ENCODE measurements around the gene MORN4. TPM values are rescaled to one million over a fixed set of nuclear protein-coding genes. Genes with fewer than 3 reads are reported as not detected.
A peak's percentile ranks its signal among the peaks of the same experiment; 100 is the strongest.

Gene MORN4
- total and polyA plus RNA-seq, 11 donors, result 7.2 to 31.7 (median 12.8) TPM

DNA sequence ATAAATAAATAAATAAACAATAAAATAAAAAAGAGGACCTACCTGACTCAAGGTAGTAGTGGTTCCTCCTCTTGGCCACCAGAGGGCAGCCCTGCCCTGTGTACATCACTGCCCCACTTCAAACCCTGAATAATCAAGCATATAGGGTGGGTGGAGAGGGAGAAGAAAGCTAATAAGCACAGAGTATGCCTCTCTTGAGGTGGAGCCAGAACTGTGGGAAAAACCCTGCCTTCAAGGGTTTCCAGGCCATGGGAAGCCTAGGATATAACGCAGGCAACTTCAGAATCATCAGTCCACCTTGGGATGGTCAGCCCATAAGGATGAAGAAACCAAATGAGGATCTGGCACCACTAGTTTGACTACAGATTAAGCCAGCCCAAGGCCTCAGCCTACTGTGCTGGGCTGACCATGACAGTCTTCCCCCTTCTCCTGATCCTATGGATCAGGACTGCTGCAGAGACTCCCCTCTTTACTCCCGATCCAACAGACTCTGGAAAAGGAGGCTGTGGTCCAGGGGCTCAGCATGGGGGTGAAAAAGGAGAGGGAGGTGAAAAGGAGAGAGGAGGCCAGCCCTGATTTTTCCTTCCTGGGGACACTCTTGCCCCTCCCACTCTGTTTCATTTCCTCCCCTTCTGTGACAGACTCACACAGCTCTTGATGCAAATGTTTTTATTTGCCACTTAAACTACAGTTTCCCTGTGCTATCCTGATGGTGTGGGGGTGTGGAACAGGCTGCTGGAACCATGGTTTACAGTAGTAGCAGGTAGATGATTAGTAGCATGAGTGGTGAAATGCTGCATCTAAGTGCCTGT lies 43.7 kb upstream of the MORN4 start:
- intact Hi-C loops (cut with DNase I), result loop anchor here in 9 of 10 donors (1.0 to 2.0 kb wide), 4 partner anchors 54 to 56 kb away; no protein-coding TSS in a partner anchor
- WGBS, 4 donors, result 93 to 98% (median 95%) methylated on average over 2 of the region's 2 CpGs
- TF ChIP-seq, protein P1, sequence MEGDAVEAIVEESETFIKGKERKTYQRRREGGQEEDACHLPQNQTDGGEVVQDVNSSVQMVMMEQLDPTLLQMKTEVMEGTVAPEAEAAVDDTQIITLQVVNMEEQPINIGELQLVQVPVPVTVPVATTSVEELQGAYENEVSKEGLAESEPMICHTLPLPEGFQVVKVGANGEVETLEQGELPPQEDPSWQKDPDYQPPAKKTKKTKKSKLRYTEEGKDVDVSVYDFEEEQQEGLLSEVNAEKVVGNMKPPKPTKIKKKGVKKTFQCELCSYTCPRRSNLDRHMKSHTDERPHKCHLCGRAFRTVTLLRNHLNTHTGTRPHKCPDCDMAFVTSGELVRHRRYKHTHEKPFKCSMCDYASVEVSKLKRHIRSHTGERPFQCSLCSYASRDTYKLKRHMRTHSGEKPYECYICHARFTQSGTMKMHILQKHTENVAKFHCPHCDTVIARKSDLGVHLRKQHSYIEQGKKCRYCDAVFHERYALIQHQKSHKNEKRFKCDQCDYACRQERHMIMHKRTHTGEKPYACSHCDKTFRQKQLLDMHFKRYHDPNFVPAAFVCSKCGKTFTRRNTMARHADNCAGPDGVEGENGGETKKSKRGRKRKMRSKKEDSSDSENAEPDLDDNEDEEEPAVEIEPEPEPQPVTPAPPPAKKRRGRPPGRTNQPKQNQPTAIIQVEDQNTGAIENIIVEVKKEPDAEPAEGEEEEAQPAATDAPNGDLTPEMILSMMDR (IDR thresholded peaks at IDR 0.05), result peak; percentile 81 to 94 (median 88)
- TF ChIP-seq POLR2A (IDR thresholded peaks at IDR 0.05), result no peak

GRCh38 chr10:97675222-97675621 lies 41.9 kb upstream of the MORN4 start:
- no peak for TF ChIP-seq POLR2A (IDR thresholded peaks at IDR 0.05)
- TF ChIP-seq, protein P1 (IDR thresholded peaks at IDR 0.05), result no peak
- WGBS, 4 donors, result 90 to 95% (median 93%) methylated on average over 5 to 9 of the region's 9 CpGs
- peaks cover 0 to 91% (median 75%) of the 10 kb centered on the region in 9 donors for H3K36me3 ChIP-seq
- H3K27ac ChIP-seq, result no peak overlapping the region
- no peak for DNase-seq
- ATAC-seq, result no peak
- intact Hi-C loops (cut with DNase I), result no loop called here
- no peaks in the 10 kb centered on the region for H3K27me3 ChIP-seq
- H3K4me3 ChIP-seq, result no peak overlapping the region
- no peaks in the 10 kb centered on the region for H3K9me3 ChIP-seq
- peaks cover 0 to 18% (median 0%) of the 10 kb centered on the region in 12 donors for H3K4me1 ChIP-seq

More for the DNA sequence above, 43.7 kb upstream of the MORN4 start:
- Histone ChIP-seq H3K27me3 (no peaks in the 10 kb centered on the region), H3K27ac (no peak overlapping the region), H3K36me3 (peaks cover 0 to 75% (median 61%) of the 10 kb centered on the region in 9 donors), H3K4me1 (peaks cover 0 to 20% (median 0%) of the 10 kb centered on the region in 12 donors), H3K9me3 (no peaks in the 10 kb centered on the region), H3K4me3 (no peak overlapping the region)
- peak in 3 of 4 donors; percentile 64 to 74 (median 69) for ATAC-seq
- DNase-seq, result peak in 1 of 5 donors; percentile 44

- H3K4me3 ChIP-seq, result no peak overlapping the region
- H3K27me3 ChIP-seq, result no peaks in the 10 kb centered on the region
- WGBS, 4 donors, result 56 to 70% (median 60%) methylated on average over 8 of the region's 8 CpGs
- peaks cover 0 to 18% (median 0%) of the 10 kb centered on the region in 12 donors for H3K4me1 ChIP-seq
- no peak for DNase-seq
- TF ChIP-seq, protein P1 (IDR thresholded peaks at IDR 0.05), result no peak
- TF ChIP-seq POLR2A (IDR thresholded peaks at IDR 0.05), result no peak
- H3K9me3 ChIP-seq, result no peaks in the 10 kb centered on the region
- intact Hi-C loops (cut with DNase I), result no loop called here
- peak in 3 of 4 donors; percentile 23 to 42 (median 38) for ATAC-seq
- peak overlapping the region in 1 of 12 donors; percentile 29 for H3K27ac ChIP-seq
- peaks cover 0 to 92% (median 81%) of the 10 kb centered on the region in 9 donors for H3K36me3 ChIP-seq
Measured at GRCh38 chr10:97673736-97674525, 40.6 kb upstream of the MORN4 start.

- Histone ChIP-seq H3K36me3 (peaks cover 3 to 97% (median 90%) of the 10 kb centered on the region in 9 donors), H3K27ac (no peak overlapping the region), H3K4me1 (peaks cover 0 to 14% (median 0%) of the 10 kb centered on the region in 12 donors), H3K4me3 (no peak overlapping the region), H3K27me3 (no peaks in the 10 kb centered on the region), H3K9me3 (no peaks in the 10 kb centered on the region)
- intact Hi-C loops (cut with DNase I), result no loop called here
- ATAC-seq (no peak), DNase-seq (no peak)
- WGBS, 4 donors, result 84 to 88% (median 85%) methylated on average over 1 of the region's 1 CpG
- no peak for TF ChIP-seq POLR2A (IDR thresholded peaks at IDR 0.05)
- TF ChIP-seq, protein P1 (IDR thresholded peaks at IDR 0.05), result no peak
Measured at GRCh38 chr10:97669571-97669970, 36.3 kb upstream of the MORN4 start.

All from heart left ventricle (tissue), 16 donors.